ENCODE data around the gene ADCYAP1R1.

The ADCYAP1R1 gene

DNA sequence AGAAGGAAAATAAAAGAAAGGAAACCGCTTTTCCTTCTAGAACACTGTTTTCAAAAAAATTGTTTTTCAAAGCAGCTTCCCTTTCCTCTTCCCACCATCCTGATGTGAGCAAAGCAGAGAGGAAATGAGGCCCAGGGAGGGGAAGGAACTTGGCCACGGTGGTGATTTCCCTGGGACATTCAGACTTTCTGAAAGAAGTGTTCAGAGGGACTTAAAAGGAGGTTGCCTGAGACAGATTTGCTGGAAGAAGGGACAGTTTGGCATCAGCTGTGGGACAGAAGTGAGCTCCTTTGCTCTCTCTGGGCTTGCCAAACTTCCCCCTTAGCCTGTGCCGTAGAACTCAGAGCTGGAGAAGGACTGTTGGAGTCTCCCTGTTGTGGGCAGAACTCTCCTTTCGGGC lies 30.3 kb downstream of the ADCYAP1R1 start:
- TF ChIP-seq YY1 (IDR thresholded peaks at IDR 0.05; ENCODE audit: low read depth) (no peak), RAD21 (IDR thresholded peaks at IDR 0.05; ENCODE audit: low read depth) (no peak), CEBPB (IDR thresholded peaks at IDR 0.05) (no peak), TEAD4 (IDR thresholded peaks at IDR 0.05) (no peak), TAF1 (IDR thresholded peaks at IDR 0.05; ENCODE audit: low read depth) (no peak), EP300 (IDR thresholded peaks at IDR 0.05; ENCODE audit: borderline replicate concordance) (no peak), FOXM1 (IDR thresholded peaks at IDR 0.05; ENCODE audit: borderline replicate concordance, low read depth) (no peak), CREB1 (IDR thresholded peaks at IDR 0.05; ENCODE audit: low read depth) (no peak), NFIC (IDR thresholded peaks at IDR 0.05) (no peak), TCF12 (IDR thresholded peaks at IDR 0.05; ENCODE audit: low read depth) (no peak), ZBTB7A (IDR thresholded peaks at IDR 0.05; ENCODE audit: low read depth) (no peak), EGR1 (IDR thresholded peaks at IDR 0.05) (no peak)
- TF ChIP-seq, protein P1, sequence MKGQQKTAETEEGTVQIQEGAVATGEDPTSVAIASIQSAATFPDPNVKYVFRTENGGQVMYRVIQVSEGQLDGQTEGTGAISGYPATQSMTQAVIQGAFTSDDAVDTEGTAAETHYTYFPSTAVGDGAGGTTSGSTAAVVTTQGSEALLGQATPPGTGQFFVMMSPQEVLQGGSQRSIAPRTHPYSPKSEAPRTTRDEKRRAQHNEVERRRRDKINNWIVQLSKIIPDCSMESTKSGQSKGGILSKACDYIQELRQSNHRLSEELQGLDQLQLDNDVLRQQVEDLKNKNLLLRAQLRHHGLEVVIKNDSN (IDR thresholded peaks at IDR 0.05): no peak
- TF ChIP-seq, protein P2, sequence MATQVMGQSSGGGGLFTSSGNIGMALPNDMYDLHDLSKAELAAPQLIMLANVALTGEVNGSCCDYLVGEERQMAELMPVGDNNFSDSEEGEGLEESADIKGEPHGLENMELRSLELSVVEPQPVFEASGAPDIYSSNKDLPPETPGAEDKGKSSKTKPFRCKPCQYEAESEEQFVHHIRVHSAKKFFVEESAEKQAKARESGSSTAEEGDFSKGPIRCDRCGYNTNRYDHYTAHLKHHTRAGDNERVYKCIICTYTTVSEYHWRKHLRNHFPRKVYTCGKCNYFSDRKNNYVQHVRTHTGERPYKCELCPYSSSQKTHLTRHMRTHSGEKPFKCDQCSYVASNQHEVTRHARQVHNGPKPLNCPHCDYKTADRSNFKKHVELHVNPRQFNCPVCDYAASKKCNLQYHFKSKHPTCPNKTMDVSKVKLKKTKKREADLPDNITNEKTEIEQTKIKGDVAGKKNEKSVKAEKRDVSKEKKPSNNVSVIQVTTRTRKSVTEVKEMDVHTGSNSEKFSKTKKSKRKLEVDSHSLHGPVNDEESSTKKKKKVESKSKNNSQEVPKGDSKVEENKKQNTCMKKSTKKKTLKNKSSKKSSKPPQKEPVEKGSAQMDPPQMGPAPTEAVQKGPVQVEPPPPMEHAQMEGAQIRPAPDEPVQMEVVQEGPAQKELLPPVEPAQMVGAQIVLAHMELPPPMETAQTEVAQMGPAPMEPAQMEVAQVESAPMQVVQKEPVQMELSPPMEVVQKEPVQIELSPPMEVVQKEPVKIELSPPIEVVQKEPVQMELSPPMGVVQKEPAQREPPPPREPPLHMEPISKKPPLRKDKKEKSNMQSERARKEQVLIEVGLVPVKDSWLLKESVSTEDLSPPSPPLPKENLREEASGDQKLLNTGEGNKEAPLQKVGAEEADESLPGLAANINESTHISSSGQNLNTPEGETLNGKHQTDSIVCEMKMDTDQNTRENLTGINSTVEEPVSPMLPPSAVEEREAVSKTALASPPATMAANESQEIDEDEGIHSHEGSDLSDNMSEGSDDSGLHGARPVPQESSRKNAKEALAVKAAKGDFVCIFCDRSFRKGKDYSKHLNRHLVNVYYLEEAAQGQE (IDR thresholded peaks at IDR 0.05; ENCODE audit: low read depth): no peak
- TF ChIP-seq, protein P3, sequence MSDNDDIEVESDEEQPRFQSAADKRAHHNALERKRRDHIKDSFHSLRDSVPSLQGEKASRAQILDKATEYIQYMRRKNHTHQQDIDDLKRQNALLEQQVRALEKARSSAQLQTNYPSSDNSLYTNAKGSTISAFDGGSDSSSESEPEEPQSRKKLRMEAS (IDR thresholded peaks at IDR 0.05): no peak

DNA sequence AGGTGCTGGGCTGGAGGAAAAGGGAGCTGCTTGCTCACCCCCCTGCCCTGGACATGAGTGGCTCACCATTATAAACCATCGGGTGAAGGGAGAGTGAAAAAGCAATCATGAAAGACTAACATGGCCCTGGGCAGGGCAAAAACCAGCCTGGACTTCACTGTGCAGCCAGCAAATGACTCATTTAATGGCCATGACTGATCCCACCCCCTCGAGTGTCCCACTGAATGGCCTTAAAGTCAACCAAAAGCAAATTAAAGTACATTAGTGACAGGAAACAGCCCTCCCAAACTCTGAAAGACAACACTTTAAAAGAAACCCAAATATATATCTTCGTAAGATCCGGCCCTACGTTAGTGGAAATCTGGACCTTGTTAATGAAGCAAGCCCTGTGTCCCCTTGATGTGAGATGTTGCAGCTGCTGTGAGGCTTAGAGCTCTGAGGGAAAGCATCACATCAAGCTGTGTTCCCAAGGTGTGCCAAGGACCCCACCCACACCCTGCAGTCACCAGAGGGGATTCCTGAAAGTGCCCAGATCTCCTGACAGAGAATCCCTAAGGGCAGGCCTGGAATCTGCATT lies 31.2 kb downstream of the ADCYAP1R1 start:
- TF ChIP-seq, protein P2 (IDR thresholded peaks at IDR 0.05; ENCODE audit: low read depth): no peak
- TF ChIP-seq TCF12 (IDR thresholded peaks at IDR 0.05; ENCODE audit: low read depth) (no peak), TEAD4 (IDR thresholded peaks at IDR 0.05) (no peak), FOXM1 (IDR thresholded peaks at IDR 0.05; ENCODE audit: borderline replicate concordance, low read depth) (no peak), YY1 (IDR thresholded peaks at IDR 0.05; ENCODE audit: low read depth) (no peak), TAF1 (IDR thresholded peaks at IDR 0.05; ENCODE audit: low read depth) (no peak), RAD21 (IDR thresholded peaks at IDR 0.05; ENCODE audit: low read depth) (no peak), CREB1 (IDR thresholded peaks at IDR 0.05; ENCODE audit: low read depth) (no peak), ZBTB7A (IDR thresholded peaks at IDR 0.05; ENCODE audit: low read depth) (no peak), EP300 (IDR thresholded peaks at IDR 0.05; ENCODE audit: borderline replicate concordance) (no peak), NFIC (IDR thresholded peaks at IDR 0.05) (no peak), EGR1 (IDR thresholded peaks at IDR 0.05) (no peak), CEBPB (IDR thresholded peaks at IDR 0.05) (no peak)
- TF ChIP-seq, protein P3 (IDR thresholded peaks at IDR 0.05): no peak
- TF ChIP-seq, protein P1 (IDR thresholded peaks at IDR 0.05): no peak

DNA sequence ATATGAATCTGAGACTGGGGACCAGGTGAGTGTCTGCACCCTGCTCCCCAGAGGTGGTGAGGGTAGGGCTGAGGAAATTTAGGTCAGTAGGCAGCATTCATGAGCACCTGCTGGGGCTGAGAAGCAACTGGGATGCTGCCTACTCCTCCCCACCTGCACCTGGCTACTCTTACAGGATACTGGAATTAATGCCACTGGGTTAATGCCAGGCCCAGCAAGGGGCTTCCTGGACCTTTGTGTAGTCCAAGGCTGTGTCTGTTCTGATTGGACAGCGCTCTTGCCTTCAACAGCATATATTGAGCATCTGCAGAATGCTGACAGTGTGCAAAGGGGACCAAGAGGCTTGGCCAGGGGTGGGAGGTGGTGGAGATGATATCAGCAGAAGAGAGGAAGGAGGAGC lies 32.1 kb downstream of the ADCYAP1R1 start:
- TF ChIP-seq, protein P1 (IDR thresholded peaks at IDR 0.05): no peak
- no peak for TF ChIP-seq NFIC (IDR thresholded peaks at IDR 0.05)
- TF ChIP-seq EP300 (IDR thresholded peaks at IDR 0.05; ENCODE audit: borderline replicate concordance): no peak
- TF ChIP-seq EGR1 (IDR thresholded peaks at IDR 0.05): no peak
- TF ChIP-seq, protein P3 (IDR thresholded peaks at IDR 0.05): no peak
- TF ChIP-seq FOXM1 (IDR thresholded peaks at IDR 0.05; ENCODE audit: borderline replicate concordance, low read depth): no peak
- no peak for TF ChIP-seq YY1 (IDR thresholded peaks at IDR 0.05; ENCODE audit: low read depth)
- TF ChIP-seq, protein P2 (IDR thresholded peaks at IDR 0.05; ENCODE audit: low read depth): no peak
- no peak for TF ChIP-seq CREB1 (IDR thresholded peaks at IDR 0.05; ENCODE audit: low read depth)
- no peak for TF ChIP-seq RAD21 (IDR thresholded peaks at IDR 0.05; ENCODE audit: low read depth)
- TF ChIP-seq TAF1 (IDR thresholded peaks at IDR 0.05; ENCODE audit: low read depth): no peak
- no peak for TF ChIP-seq TCF12 (IDR thresholded peaks at IDR 0.05; ENCODE audit: low read depth)
- no peak for TF ChIP-seq CEBPB (IDR thresholded peaks at IDR 0.05)
